Measurements from ENCODE around the gene EPHB1.

DNA sequence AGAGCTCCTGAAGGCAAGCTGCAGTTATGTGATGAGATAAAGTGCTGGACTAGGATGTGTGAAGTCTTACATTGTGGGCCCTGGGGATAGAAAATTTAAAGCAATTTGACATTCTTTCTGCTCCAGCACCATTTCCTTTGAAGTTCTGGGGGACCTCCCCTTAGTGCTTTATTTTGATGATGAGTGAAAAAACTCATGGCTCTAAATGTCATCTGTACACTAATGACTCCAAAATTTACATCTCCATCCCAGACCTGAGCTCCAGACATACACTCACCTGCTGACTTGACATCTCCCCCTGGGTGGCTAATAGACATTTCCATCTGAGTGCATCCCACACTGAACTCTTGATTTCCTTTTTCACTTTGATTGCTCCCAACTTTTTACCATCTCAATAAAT lies 276.4 kb downstream of the EPHB1 start:
- TF ChIP-seq, protein P1, sequence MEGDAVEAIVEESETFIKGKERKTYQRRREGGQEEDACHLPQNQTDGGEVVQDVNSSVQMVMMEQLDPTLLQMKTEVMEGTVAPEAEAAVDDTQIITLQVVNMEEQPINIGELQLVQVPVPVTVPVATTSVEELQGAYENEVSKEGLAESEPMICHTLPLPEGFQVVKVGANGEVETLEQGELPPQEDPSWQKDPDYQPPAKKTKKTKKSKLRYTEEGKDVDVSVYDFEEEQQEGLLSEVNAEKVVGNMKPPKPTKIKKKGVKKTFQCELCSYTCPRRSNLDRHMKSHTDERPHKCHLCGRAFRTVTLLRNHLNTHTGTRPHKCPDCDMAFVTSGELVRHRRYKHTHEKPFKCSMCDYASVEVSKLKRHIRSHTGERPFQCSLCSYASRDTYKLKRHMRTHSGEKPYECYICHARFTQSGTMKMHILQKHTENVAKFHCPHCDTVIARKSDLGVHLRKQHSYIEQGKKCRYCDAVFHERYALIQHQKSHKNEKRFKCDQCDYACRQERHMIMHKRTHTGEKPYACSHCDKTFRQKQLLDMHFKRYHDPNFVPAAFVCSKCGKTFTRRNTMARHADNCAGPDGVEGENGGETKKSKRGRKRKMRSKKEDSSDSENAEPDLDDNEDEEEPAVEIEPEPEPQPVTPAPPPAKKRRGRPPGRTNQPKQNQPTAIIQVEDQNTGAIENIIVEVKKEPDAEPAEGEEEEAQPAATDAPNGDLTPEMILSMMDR (IDR thresholded peaks at IDR 0.05), result no peak
- TF ChIP-seq JUN (CRISPR knock-in tag; IDR thresholded peaks at IDR 0.05) (no peak), ESRRA (CRISPR knock-in tag; IDR thresholded peaks at IDR 0.05; ENCODE audit: borderline replicate concordance) (no peak), NR1H2 (CRISPR knock-in tag; IDR thresholded peaks at IDR 0.05) (no peak)
- TF ChIP-seq, protein P2, sequence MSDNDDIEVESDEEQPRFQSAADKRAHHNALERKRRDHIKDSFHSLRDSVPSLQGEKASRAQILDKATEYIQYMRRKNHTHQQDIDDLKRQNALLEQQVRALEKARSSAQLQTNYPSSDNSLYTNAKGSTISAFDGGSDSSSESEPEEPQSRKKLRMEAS (CRISPR knock-in tag; IDR thresholded peaks at IDR 0.05), result no peak
